Inflammatory macrophage treated with lipopolysaccharide for 4 hours (primary cell): Measurements from ENCODE around the gene SLC9A9.
"Not testable (repeated sequence)": the region's sequence is repeated elsewhere in the genome, so short reads cannot be mapped to it uniquely, and the experiment has no call there.

Experiments used
- DNase-seq: peaks from one replicate; pipeline ENCODE4 v3.0.0-alpha.2; 2020

Gene SLC9A9

GRCh38 chr3:143847787-143848631 lies at the start of gene SLC9A9:
TSS of gene SLC9A9 (minus strand) at chr3:143848468. CDS start at chr3:143848322, 146 bp downstream.
- peak; percentile 81 for DNase-seq

GRCh38 chr3:143897576-143898295 lies 49.5 kb upstream of the SLC9A9 start:
- no peak for DNase-seq

- DNase-seq = no peak
Observed at GRCh38 chr3:143896486-143896885, 48.2 kb upstream of the SLC9A9 start.

GRCh38 chr3:143895805-143896204 lies 47.5 kb upstream of the SLC9A9 start:
- peak; percentile 14 for DNase-seq

GRCh38 chr3:143888846-143889245 lies 40.6 kb upstream of the SLC9A9 start:
- DNase-seq = no peak

- no peak for DNase-seq
Observed at GRCh38 chr3:143888166-143888565, 39.9 kb upstream of the SLC9A9 start.

GRCh38 chr3:143885780-143886427 lies 37.6 kb upstream of the SLC9A9 start:
- DNase-seq = peak; percentile 44

GRCh38 chr3:143884861-143885260 lies 36.6 kb upstream of the SLC9A9 start:
- DNase-seq = no peak

- no peak for DNase-seq
Observed at GRCh38 chr3:143883151-143883550, 34.9 kb upstream of the SLC9A9 start.

- peak; percentile 43 for DNase-seq
Observed at GRCh38 chr3:143881095-143881494, 32.8 kb upstream of the SLC9A9 start.

GRCh38 chr3:143875546-143875945 lies 27.3 kb upstream of the SLC9A9 start:
- DNase-seq = no peak

- not testable (repeated sequence) for DNase-seq
Observed at GRCh38 chr3:143873553-143873952, 25.3 kb upstream of the SLC9A9 start.

- no peak for DNase-seq
Observed at GRCh38 chr3:143865302-143865701, 17.0 kb upstream of the SLC9A9 start.

- DNase-seq = no peak
Observed at GRCh38 chr3:143859465-143860203, 11.4 kb upstream of the SLC9A9 start.

GRCh38 chr3:143856252-143856970 lies 8.1 kb upstream of the SLC9A9 start:
- peak; percentile 35 for DNase-seq

- DNase-seq = no peak
Observed at GRCh38 chr3:143855183-143855582, 6.9 kb upstream of the SLC9A9 start.

GRCh38 chr3:143851331-143852017 lies 3.2 kb upstream of the SLC9A9 start:
- DNase-seq = no peak

- peak; percentile 82 for DNase-seq
Observed at GRCh38 chr3:143850877-143851276, 2.6 kb upstream of the SLC9A9 start.

GRCh38 chr3:143849854-143850549 lies 1.7 kb upstream of the SLC9A9 start:
- DNase-seq = peak; percentile 57

- DNase-seq = no peak
Observed at GRCh38 chr3:143848704-143849103, 436 bp upstream of the SLC9A9 start.

GRCh38 chr3:143843587-143843986 lies 4.7 kb downstream of the SLC9A9 start:
- no peak for DNase-seq
